ENCODE results near the gene YTHDC2.

Gene YTHDC2

DNA sequence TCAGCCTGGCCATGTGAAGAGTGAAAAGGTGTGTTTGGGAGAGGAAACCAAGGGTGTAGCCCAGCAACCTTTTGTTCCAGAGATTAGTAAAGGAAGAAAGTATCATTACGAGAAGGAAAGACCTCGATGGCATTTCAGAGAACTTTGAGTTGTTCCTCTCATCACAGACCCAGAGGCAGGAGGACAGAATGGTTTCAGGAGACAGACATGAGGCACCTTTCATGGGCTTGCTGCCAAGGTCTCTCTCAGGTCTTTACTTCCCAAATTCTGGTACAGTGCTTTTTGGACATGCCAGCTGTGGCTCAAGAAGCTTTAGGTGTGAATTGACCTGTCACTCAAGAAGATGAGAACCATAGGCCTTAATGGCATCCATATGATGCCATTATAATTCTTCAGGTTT lies 22.5 kb upstream of the YTHDC2 start:
- Histone ChIP-seq H3K4me1 (ENCODE audit: low read length) (peaks cover 11% of the 10 kb centered on the region), H3K9me2 (replicated peaks; ENCODE audit: insufficient read depth, low read length) (no peaks in the 10 kb centered on the region), H2AFZ (ENCODE audit: low read length) (no peak overlapping the region), H3K9me3 (replicated peaks; ENCODE audit: insufficient read depth, low read length) (no peaks in the 10 kb centered on the region), H4K20me1 (ENCODE audit: insufficient read depth, low read length) (no peaks in the 10 kb centered on the region), H3K27ac (ENCODE audit: low read length) (no peak overlapping the region), H3K36me3 (replicated peaks; ENCODE audit: insufficient read depth, low read length) (no peaks in the 10 kb centered on the region), H3K9ac (ENCODE audit: low read length) (no peak overlapping the region), H3K4me2 (ENCODE audit: low read depth, low read length) (no peak overlapping the region), H3F3A (ENCODE audit: insufficient read depth, low read length) (peaks cover 5% of the 10 kb centered on the region), H3K4me3 (ENCODE audit: low read length) (no peak overlapping the region), H3K79me2 (ENCODE audit: low read length) (no peaks in the 10 kb centered on the region), H3K27me3 (replicated peaks; ENCODE audit: insufficient read depth, low read length) (no peaks in the 10 kb centered on the region)
- no peak for DNase-seq
- TF ChIP-seq EZH2phosphoT487 (IDR thresholded peaks at IDR 0.05; ENCODE audit: low read length) (no peak), EZH2 (optimal IDR thresholded peaks at IDR 0.05; ENCODE audit: low read depth, low read length) (no peak)
- TF ChIP-seq, protein P1, sequence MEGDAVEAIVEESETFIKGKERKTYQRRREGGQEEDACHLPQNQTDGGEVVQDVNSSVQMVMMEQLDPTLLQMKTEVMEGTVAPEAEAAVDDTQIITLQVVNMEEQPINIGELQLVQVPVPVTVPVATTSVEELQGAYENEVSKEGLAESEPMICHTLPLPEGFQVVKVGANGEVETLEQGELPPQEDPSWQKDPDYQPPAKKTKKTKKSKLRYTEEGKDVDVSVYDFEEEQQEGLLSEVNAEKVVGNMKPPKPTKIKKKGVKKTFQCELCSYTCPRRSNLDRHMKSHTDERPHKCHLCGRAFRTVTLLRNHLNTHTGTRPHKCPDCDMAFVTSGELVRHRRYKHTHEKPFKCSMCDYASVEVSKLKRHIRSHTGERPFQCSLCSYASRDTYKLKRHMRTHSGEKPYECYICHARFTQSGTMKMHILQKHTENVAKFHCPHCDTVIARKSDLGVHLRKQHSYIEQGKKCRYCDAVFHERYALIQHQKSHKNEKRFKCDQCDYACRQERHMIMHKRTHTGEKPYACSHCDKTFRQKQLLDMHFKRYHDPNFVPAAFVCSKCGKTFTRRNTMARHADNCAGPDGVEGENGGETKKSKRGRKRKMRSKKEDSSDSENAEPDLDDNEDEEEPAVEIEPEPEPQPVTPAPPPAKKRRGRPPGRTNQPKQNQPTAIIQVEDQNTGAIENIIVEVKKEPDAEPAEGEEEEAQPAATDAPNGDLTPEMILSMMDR (IDR thresholded peaks at IDR 0.05; ENCODE audit: low read length), result no peak

DNA sequence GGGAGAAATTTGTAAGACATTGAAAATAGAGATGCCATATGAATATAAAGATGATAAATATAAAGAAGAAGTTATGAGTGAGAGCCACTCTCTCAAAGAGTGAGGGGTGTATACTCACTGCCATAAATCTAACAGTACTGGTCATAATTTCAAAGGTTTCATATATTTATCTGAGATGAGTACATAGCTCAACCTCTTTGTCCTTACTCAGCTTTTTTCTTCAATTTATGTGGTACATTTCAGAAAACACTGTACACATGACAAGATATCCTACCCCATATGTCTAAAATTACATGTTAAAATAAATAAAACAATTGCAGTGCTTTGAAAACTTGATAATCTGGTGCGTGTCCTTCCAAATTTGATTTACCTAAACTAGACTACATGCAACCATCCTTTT lies 20.0 kb upstream of the YTHDC2 start:
- DNase-seq, result no peak
- no peak overlapping the region for H3K4me3 ChIP-seq (ENCODE audit: low read length)
- no peaks in the 10 kb centered on the region for H4K20me1 ChIP-seq (ENCODE audit: insufficient read depth, low read length)
- H3K4me2 ChIP-seq (ENCODE audit: low read depth, low read length), result no peak overlapping the region
- H3K27me3 ChIP-seq (replicated peaks; ENCODE audit: insufficient read depth, low read length), result no peaks in the 10 kb centered on the region
- H3K9ac ChIP-seq (ENCODE audit: low read length), result no peak overlapping the region
- TF ChIP-seq, protein P1 (IDR thresholded peaks at IDR 0.05; ENCODE audit: low read length), result no peak
- TF ChIP-seq EZH2 (optimal IDR thresholded peaks at IDR 0.05; ENCODE audit: low read depth, low read length) (no peak), EZH2phosphoT487 (IDR thresholded peaks at IDR 0.05; ENCODE audit: low read length) (no peak)
- no peak overlapping the region for H2AFZ ChIP-seq (ENCODE audit: low read length)
- no peaks in the 10 kb centered on the region for H3K9me2 ChIP-seq (replicated peaks; ENCODE audit: insufficient read depth, low read length)
- no peak overlapping the region for H3K27ac ChIP-seq (ENCODE audit: low read length)
- peaks cover 5% of the 10 kb centered on the region for H3F3A ChIP-seq (ENCODE audit: insufficient read depth, low read length)
- no peaks in the 10 kb centered on the region for H3K79me2 ChIP-seq (ENCODE audit: low read length)
- peaks cover 11% of the 10 kb centered on the region for H3K4me1 ChIP-seq (ENCODE audit: low read length)
- no peaks in the 10 kb centered on the region for H3K36me3 ChIP-seq (replicated peaks; ENCODE audit: insufficient read depth, low read length)
- no peaks in the 10 kb centered on the region for H3K9me3 ChIP-seq (replicated peaks; ENCODE audit: insufficient read depth, low read length)

DNA sequence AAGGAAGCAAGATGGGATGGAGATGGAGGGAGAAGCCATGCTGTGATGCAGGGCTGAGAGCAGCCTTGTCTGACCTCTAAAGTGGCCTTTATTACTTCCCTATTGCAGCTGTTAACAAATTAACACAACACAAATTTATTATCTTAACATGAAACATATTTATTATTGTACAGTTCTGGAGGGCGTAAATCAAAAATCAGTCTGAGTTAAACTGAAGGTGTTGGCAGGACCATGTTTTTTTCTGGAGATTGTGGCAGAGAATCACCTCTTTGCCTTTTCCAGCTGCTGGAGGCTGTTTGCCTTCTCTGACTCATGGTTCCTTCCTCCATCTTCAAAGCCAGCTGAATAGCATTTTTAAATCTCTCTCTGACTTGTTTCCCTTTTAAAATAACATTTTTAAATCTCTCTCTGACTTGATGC lies 18.1 kb upstream of the YTHDC2 start:
- Histone ChIP-seq H4K20me1 (ENCODE audit: insufficient read depth, low read length) (no peaks in the 10 kb centered on the region), H3K79me2 (ENCODE audit: low read length) (no peaks in the 10 kb centered on the region), H3K27ac (ENCODE audit: low read length) (no peak overlapping the region), H3K36me3 (replicated peaks; ENCODE audit: insufficient read depth, low read length) (no peaks in the 10 kb centered on the region), H3K9me2 (replicated peaks; ENCODE audit: insufficient read depth, low read length) (no peaks in the 10 kb centered on the region), H2AFZ (ENCODE audit: low read length) (no peak overlapping the region), H3K27me3 (replicated peaks; ENCODE audit: insufficient read depth, low read length) (no peaks in the 10 kb centered on the region), H3K9me3 (replicated peaks; ENCODE audit: insufficient read depth, low read length) (no peaks in the 10 kb centered on the region), H3K9ac (ENCODE audit: low read length) (no peak overlapping the region), H3F3A (ENCODE audit: insufficient read depth, low read length) (no peaks in the 10 kb centered on the region), H3K4me3 (ENCODE audit: low read length) (no peak overlapping the region), H3K4me2 (ENCODE audit: low read depth, low read length) (no peak overlapping the region), H3K4me1 (ENCODE audit: low read length) (no peaks in the 10 kb centered on the region)
- no peak for DNase-seq
- TF ChIP-seq, protein P1 (IDR thresholded peaks at IDR 0.05; ENCODE audit: low read length), result no peak
- TF ChIP-seq EZH2 (optimal IDR thresholded peaks at IDR 0.05; ENCODE audit: low read depth, low read length) (no peak), EZH2phosphoT487 (IDR thresholded peaks at IDR 0.05; ENCODE audit: low read length) (no peak)
